Gastroesophageal sphincter (tissue), 4 donors: ENCODE measurements around the gene ZNF32. TPM values are rescaled to one million over a fixed set of nuclear protein-coding genes. Genes with fewer than 3 reads are reported as not detected.
A peak's percentile ranks its signal among the peaks of the same experiment; 100 is the strongest.

Experiments
- ATAC-seq: fragments of 150-250 bp; one replicate; pipeline ENCODE4 v1.9.1; 2016; ENCODE audit warnings: mild to moderate bottlenecking, moderate library complexity
- H3K27ac ChIP-seq, 4 donors: fragments of 200-600 bp; sonication (generic) in 3 of 4; 1 replicate in 3 of 4; 2 replicates in 1 of 4; pipeline ENCODE4 v1.5.1; 2016 to 2019
- H3K27me3 ChIP-seq: fragments of 200-600 bp; sonication (generic); one replicate; pipeline ENCODE4 v1.5.1; 2019
- H3K36me3 ChIP-seq, 2 donors: fragments of 200-600 bp; sonication (generic); one replicate each; pipeline ENCODE4 v1.5.1; 2019; ENCODE audit warnings: control low read depth in 1 of 2
- H3K4me1 ChIP-seq, 3 donors: fragments of 200-600 bp; sonication (generic); 1 replicate in 2 of 3; 2 replicates in 1 of 3; pipeline ENCODE4 v1.5.1; 2016 to 2019; ENCODE audit warnings: control low read depth in 2 of 3
- H3K4me3 ChIP-seq, 2 donors: fragments of 200-600 bp; sonication (generic); one replicate each; pipeline ENCODE4 v1.5.1; 2019; ENCODE audit warnings: mild to moderate bottlenecking in 1 of 2, moderate library complexity in 1 of 2
- H3K9me3 ChIP-seq, 3 donors: fragments of 200-600 bp; sonication (generic); one replicate each; pipeline ENCODE4 v1.5.1; 2017 to 2019; ENCODE audit warnings: control low read depth in 2 of 3
- CTCF ChIP-seq, 4 experiments: fragments of 200-600 bp in 2 of 4; fragments of 450-650 bp in 2 of 4; sonication (generic) in 1 of 4; IDR thresholded peaks; one replicate each; pipeline ENCODE4 v1.5.1; 2017 to 2019; ENCODE audit warnings: antibody characterized with exemption in 4 of 4, mild to moderate bottlenecking in 2 of 4, moderate library complexity in 2 of 4
- EP300 ChIP-seq: sonication (generic); formaldehyde crosslinking; IDR thresholded peaks from one replicate; pipeline ENCODE4 v1.6.1; 2017; ENCODE audit warnings: antibody characterized with exemption, mild to moderate bottlenecking
- POLR2A ChIP-seq, 2 donors: fragments of 450-650 bp; IDR thresholded peaks; one replicate each; pipeline ENCODE4 v1.6.1; 2017; ENCODE audit warnings: antibody characterized with exemption in 2 of 2, mild to moderate bottlenecking in 2 of 2, moderate library complexity in 1 of 2
- POLR2AphosphoS5 ChIP-seq: sonication (generic); formaldehyde crosslinking; IDR thresholded peaks from one replicate; pipeline ENCODE4 v1.6.1; 2017; ENCODE audit warnings: antibody characterized with exemption
- WGBS, 2 donors: methylation state at CpG; one replicate each; pipeline ENCODE4 v1.1.5; 2018; ENCODE audit warnings: low coverage in 1 of 2; 5-methylcytosine and 5-hydroxymethylcytosine counted together
- total RNA-seq, 4 donors: library from RNA; depleted of rRNA; stranded (reverse); fragments of >200 nt; gene quantifications; one replicate each; pipeline ENCODE4 v1.1.0, GENCODE V29; 2016

The ZNF32 gene
- total RNA-seq, 4 donors from 2014 or later = 45.8 to 59.8 (median 53.8) TPM

GRCh38 chr10:43681721-43682120 lies 33.0 kb upstream of the ZNF32 start:
- no peaks in the 10 kb centered on the region for H3K36me3 ChIP-seq

GRCh38 chr10:43681220-43681619 lies 32.5 kb upstream of the ZNF32 start:
- H3K27ac ChIP-seq = no peak overlapping the region
- H3K36me3 ChIP-seq = no peaks in the 10 kb centered on the region
- WGBS, 2 donors = 59 to 73% methylated on average over 3 to 6 of the region's 7 CpGs
- no peaks in the 10 kb centered on the region for H3K27me3 ChIP-seq
- TF ChIP-seq EP300 (no peak), POLR2AphosphoS5 (no peak), POLR2A (IDR thresholded peaks at IDR 0.05) (no peak), CTCF (IDR thresholded peaks at IDR 0.05) (no peak)
- H3K9me3 ChIP-seq = no peaks in the 10 kb centered on the region
- no peak overlapping the region for H3K4me3 ChIP-seq
- peaks cover 0 to 49% (median 0%) of the 10 kb centered on the region in 3 donors for H3K4me1 ChIP-seq
- ATAC-seq = no peak

More at GRCh38 chr10:43681721-43682120, 33.0 kb upstream of the ZNF32 start:
- Histone ChIP-seq H3K27me3 (no peaks in the 10 kb centered on the region), H3K27ac (no peak overlapping the region), H3K9me3 (no peaks in the 10 kb centered on the region), H3K4me3 (no peak overlapping the region), H3K4me1 (peaks cover 0 to 44% (median 0%) of the 10 kb centered on the region in 3 donors)
- WGBS, 2 donors = 100% methylated on average over 3 to 4 of the region's 6 CpGs
- ATAC-seq = no peak
- TF ChIP-seq POLR2AphosphoS5 (no peak), POLR2A (IDR thresholded peaks at IDR 0.05) (no peak), CTCF (IDR thresholded peaks at IDR 0.05) (no peak), EP300 (no peak)

GRCh38 chr10:43680035-43680434 lies 31.4 kb upstream of the ZNF32 start:
- Histone ChIP-seq H3K27me3 (no peaks in the 10 kb centered on the region), H3K36me3 (no peaks in the 10 kb centered on the region), H3K9me3 (peaks cover 0 to 9% (median 0%) of the 10 kb centered on the region in 3 donors), H3K4me3 (no peak overlapping the region), H3K4me1 (peaks cover 0 to 45% (median 0%) of the 10 kb centered on the region in 3 donors), H3K27ac (peak overlapping the region in 1 of 4 donors; percentile 45)
- 67 to 78% methylated on average over 4 of the region's 4 CpGs for WGBS, 2 donors
- ATAC-seq = no peak
- TF ChIP-seq POLR2AphosphoS5 (no peak), EP300 (no peak), CTCF (IDR thresholded peaks at IDR 0.05) (no peak), POLR2A (IDR thresholded peaks at IDR 0.05) (no peak)

- no peaks in the 10 kb centered on the region for H3K36me3 ChIP-seq
- TF ChIP-seq CTCF (IDR thresholded peaks at IDR 0.05) (no peak), POLR2AphosphoS5 (peak; percentile 83)
- H3K27ac ChIP-seq = peak overlapping the region in 1 of 4 donors; percentile 45
- H3K4me1 ChIP-seq = peaks cover 0 to 50% (median 0%) of the 10 kb centered on the region in 3 donors
- no peak overlapping the region for H3K4me3 ChIP-seq
- ATAC-seq = peak; percentile 85
- peaks cover 0 to 9% (median 0%) of the 10 kb centered on the region in 3 donors for H3K9me3 ChIP-seq
- 0 to 41% methylated on average over 2 to 3 of the region's 7 CpGs for WGBS, 2 donors
- no peaks in the 10 kb centered on the region for H3K27me3 ChIP-seq
These were observed 30.8 kb upstream of the ZNF32 start for GRCh38 chr10:43679509-43679908.

- H3K27ac ChIP-seq = no peak overlapping the region
- H3K4me1 ChIP-seq = peaks cover 0 to 58% (median 0%) of the 10 kb centered on the region in 3 donors
- no peak for ATAC-seq
- H3K9me3 ChIP-seq = peaks cover 0 to 9% (median 0%) of the 10 kb centered on the region in 3 donors
- no peak overlapping the region for H3K4me3 ChIP-seq
- 86 to 91% methylated on average over 10 of the region's 10 CpGs for WGBS, 2 donors
- H3K27me3 ChIP-seq = no peaks in the 10 kb centered on the region
- TF ChIP-seq POLR2A (IDR thresholded peaks at IDR 0.05) = no peak
- TF ChIP-seq EP300 = no peak
- no peak for TF ChIP-seq POLR2AphosphoS5
- TF ChIP-seq CTCF (IDR thresholded peaks at IDR 0.05) = no peak
- H3K36me3 ChIP-seq = no peaks in the 10 kb centered on the region
These were observed 30.0 kb upstream of the ZNF32 start for GRCh38 chr10:43678654-43679053.
